Fibroblast of lung (primary cell): ENCODE data around the gene UST. TPM values are rescaled to one million over a fixed set of nuclear protein-coding genes. Genes with fewer than 3 reads are reported as not detected.

ENCODE experiments used
- DNase-seq, 2 donors: peaks; one replicate each; pipeline versions ENCODE4 v3.0.0 to v3.0.0-alpha.2; 2010; ENCODE audit warnings: low read depth in 2 of 2
- H2AFZ ChIP-seq: 2 replicates; pipeline ENCODE4 v1.5.1; 2012; ENCODE audit warnings: low read length, control low read depth, inconsistent platforms
- H3K27ac ChIP-seq: 2 replicates; pipeline ENCODE4 v1.5.1; 2011; ENCODE audit warnings: low read length, control low read depth; ENCODE audit not compliant: insufficient read depth
- H3K27me3 ChIP-seq: 2 replicates; pipeline ENCODE4 v1.5.1; 2011; ENCODE audit warnings: mild to moderate bottlenecking, low read length; ENCODE audit not compliant: control insufficient read depth, insufficient read depth
- H3K36me3 ChIP-seq: 2 replicates; pipeline ENCODE4 v1.5.1; 2011; ENCODE audit warnings: low read length; ENCODE audit not compliant: control insufficient read depth, insufficient read depth
- H3K4me1 ChIP-seq: 2 replicates; pipeline ENCODE4 v1.5.1; 2011; ENCODE audit warnings: low read length; ENCODE audit not compliant: control insufficient read depth, insufficient read depth; ENCODE audit errors: extremely low read depth
- H3K4me2 ChIP-seq: 2 replicates; pipeline ENCODE4 v1.5.1; 2011; ENCODE audit warnings: low read length, control low read depth; ENCODE audit not compliant: insufficient read depth; ENCODE audit errors: extremely low read depth
- H3K4me3 ChIP-seq, 4 experiments: fragments of 200-600 bp in 1 of 4; sonication (generic) in 1 of 4; replicated peaks in 1 of 4; 2 replicates each; pipeline ENCODE4 v1.5.1; 2011 to 2016; ENCODE audit warnings: low read length in 4 of 4, low read depth in 3 of 4, mild to moderate bottlenecking in 3 of 4, control low read depth in 2 of 4, inconsistent platforms in 1 of 4, mixed read lengths in 1 of 4; ENCODE audit not compliant: insufficient read depth in 1 of 4; ENCODE audit errors: control extremely low read depth in 1 of 4
- H3K79me2 ChIP-seq: 2 replicates; pipeline ENCODE4 v1.5.1; 2012; ENCODE audit warnings: mild to moderate bottlenecking, low read length, inconsistent platforms; ENCODE audit not compliant: control insufficient read depth, insufficient read depth
- H3K9ac ChIP-seq: 2 replicates; pipeline ENCODE4 v1.5.1; 2011; ENCODE audit warnings: mild to moderate bottlenecking, low read length, control low read depth; ENCODE audit not compliant: insufficient read depth
- H3K9me3 ChIP-seq: 2 replicates; pipeline ENCODE4 v1.5.1; 2012; ENCODE audit warnings: low read depth, low read length; ENCODE audit not compliant: control insufficient read depth, insufficient read depth
- H4K20me1 ChIP-seq: 2 replicates; pipeline ENCODE4 v1.5.1; 2011; ENCODE audit warnings: low read length; ENCODE audit not compliant: control insufficient read depth, insufficient read depth; ENCODE audit errors: extremely low read depth
- EZH2 ChIP-seq: IDR thresholded peaks from 2 replicates; pipeline ENCODE4 v1.5.1; 2012; ENCODE audit warnings: low read length, control low read depth, mild to moderate bottlenecking; ENCODE audit errors: missing control alignments
- polyA plus RNA-seq, 2 donors: library from polyadenylated mRNA; depleted of rRNA in 1 of 2; stranded (reverse) in 1 of 2; unstranded in 1 of 2; fragments of >200 nt; gene quantifications; 2 replicates each; pipeline ENCODE4 v1.2.1, GENCODE V29; 2011 to 2012; ENCODE audit warnings: missing spikeins in 1 of 2
- total RNA-seq: library from RNA; depleted of rRNA; stranded (reverse); fragments of >200 nt; gene quantifications from 2 replicates; pipeline ENCODE4 v1.2.1, GENCODE V29; 2014
- TF ChIP-seq, protein P1 (sequence below), 2 donors: IDR thresholded peaks in 1 of 2; conservative IDR thresholded peaks in 1 of 2; 1 replicate in 1 of 2; 2 replicates in 1 of 2; pipeline ENCODE4 v1.5.1; 2011 to 2012; ENCODE audit warnings: low read length in 2 of 2, control low read depth in 1 of 2, inconsistent platforms in 1 of 2, low read depth in 1 of 2, mild to moderate bottlenecking in 1 of 2

UST gene
- total and polyA plus RNA-seq, 2 donors (not counting 1 experiment from before 2014, with no cell fraction given), result 6.8 to 19.5 TPM

GRCh38 chr6:148817689-148818088, 70.9 kb downstream of the UST start:
- Histone ChIP-seq H3K79me2 (no peaks in the 10 kb centered on the region), H4K20me1 (no peaks in the 10 kb centered on the region), H3K9me3 (no peaks in the 10 kb centered on the region), H2AFZ (no peak overlapping the region), H3K9ac (no peak overlapping the region), H3K36me3 (no peaks in the 10 kb centered on the region), H3K4me1 (no peaks in the 10 kb centered on the region), H3K27me3 (no peaks in the 10 kb centered on the region), H3K4me3 (no peak overlapping the region), H3K27ac (no peak overlapping the region), H3K4me2 (no peak overlapping the region)
- no peak for TF ChIP-seq EZH2
- TF ChIP-seq, protein P1, sequence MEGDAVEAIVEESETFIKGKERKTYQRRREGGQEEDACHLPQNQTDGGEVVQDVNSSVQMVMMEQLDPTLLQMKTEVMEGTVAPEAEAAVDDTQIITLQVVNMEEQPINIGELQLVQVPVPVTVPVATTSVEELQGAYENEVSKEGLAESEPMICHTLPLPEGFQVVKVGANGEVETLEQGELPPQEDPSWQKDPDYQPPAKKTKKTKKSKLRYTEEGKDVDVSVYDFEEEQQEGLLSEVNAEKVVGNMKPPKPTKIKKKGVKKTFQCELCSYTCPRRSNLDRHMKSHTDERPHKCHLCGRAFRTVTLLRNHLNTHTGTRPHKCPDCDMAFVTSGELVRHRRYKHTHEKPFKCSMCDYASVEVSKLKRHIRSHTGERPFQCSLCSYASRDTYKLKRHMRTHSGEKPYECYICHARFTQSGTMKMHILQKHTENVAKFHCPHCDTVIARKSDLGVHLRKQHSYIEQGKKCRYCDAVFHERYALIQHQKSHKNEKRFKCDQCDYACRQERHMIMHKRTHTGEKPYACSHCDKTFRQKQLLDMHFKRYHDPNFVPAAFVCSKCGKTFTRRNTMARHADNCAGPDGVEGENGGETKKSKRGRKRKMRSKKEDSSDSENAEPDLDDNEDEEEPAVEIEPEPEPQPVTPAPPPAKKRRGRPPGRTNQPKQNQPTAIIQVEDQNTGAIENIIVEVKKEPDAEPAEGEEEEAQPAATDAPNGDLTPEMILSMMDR (conservative IDR thresholded peaks at IDR 0.05 in 1 of 2, IDR thresholded peaks at IDR 0.05 in 1 of 2; ENCODE audit: low read depth in 1 of 2, low read length in 2 of 2), result no peak
- no peak for DNase-seq

- Histone ChIP-seq H3K9me3 (no peaks in the 10 kb centered on the region), H3K27me3 (no peaks in the 10 kb centered on the region), H3K4me3 (no peak overlapping the region), H2AFZ (no peak overlapping the region), H3K4me2 (no peak overlapping the region), H3K36me3 (no peaks in the 10 kb centered on the region), H3K27ac (no peak overlapping the region), H3K4me1 (no peaks in the 10 kb centered on the region), H3K79me2 (no peaks in the 10 kb centered on the region), H4K20me1 (no peaks in the 10 kb centered on the region), H3K9ac (no peak overlapping the region)
- DNase-seq, result peak in 1 of 2 donors; percentile 75
- TF ChIP-seq EZH2, result no peak
- TF ChIP-seq, protein P1 (conservative IDR thresholded peaks at IDR 0.05 in 1 of 2, IDR thresholded peaks at IDR 0.05 in 1 of 2; ENCODE audit: low read depth in 1 of 2, low read length in 2 of 2), result no peak
Observed at GRCh38 chr6:148818939-148819575, 72.2 kb downstream of the UST start.

- H3K36me3 ChIP-seq, result no peaks in the 10 kb centered on the region
- no peaks in the 10 kb centered on the region for H4K20me1 ChIP-seq
- H2AFZ ChIP-seq, result no peak overlapping the region
- no peak overlapping the region for H3K4me2 ChIP-seq
- H3K9ac ChIP-seq, result no peak overlapping the region
- H3K27me3 ChIP-seq, result no peaks in the 10 kb centered on the region
- H3K27ac ChIP-seq, result no peak overlapping the region
- no peaks in the 10 kb centered on the region for H3K4me1 ChIP-seq
- DNase-seq, result no peak
- no peaks in the 10 kb centered on the region for H3K9me3 ChIP-seq
- no peak overlapping the region for H3K4me3 ChIP-seq
- no peak for TF ChIP-seq EZH2
- TF ChIP-seq, protein P1 (conservative IDR thresholded peaks at IDR 0.05 in 1 of 2, IDR thresholded peaks at IDR 0.05 in 1 of 2; ENCODE audit: low read depth in 1 of 2, low read length in 2 of 2), result no peak
- H3K79me2 ChIP-seq, result no peaks in the 10 kb centered on the region
Observed at GRCh38 chr6:148819852-148820251, 73.0 kb downstream of the UST start.
